ENCODE results near the gene RFX1.

RFX1 gene

GRCh38 chr19:13960863-13961784, 45.0 kb downstream of the RFX1 start:
- DNase-seq (ENCODE audit: low read depth): no peak

DNA sequence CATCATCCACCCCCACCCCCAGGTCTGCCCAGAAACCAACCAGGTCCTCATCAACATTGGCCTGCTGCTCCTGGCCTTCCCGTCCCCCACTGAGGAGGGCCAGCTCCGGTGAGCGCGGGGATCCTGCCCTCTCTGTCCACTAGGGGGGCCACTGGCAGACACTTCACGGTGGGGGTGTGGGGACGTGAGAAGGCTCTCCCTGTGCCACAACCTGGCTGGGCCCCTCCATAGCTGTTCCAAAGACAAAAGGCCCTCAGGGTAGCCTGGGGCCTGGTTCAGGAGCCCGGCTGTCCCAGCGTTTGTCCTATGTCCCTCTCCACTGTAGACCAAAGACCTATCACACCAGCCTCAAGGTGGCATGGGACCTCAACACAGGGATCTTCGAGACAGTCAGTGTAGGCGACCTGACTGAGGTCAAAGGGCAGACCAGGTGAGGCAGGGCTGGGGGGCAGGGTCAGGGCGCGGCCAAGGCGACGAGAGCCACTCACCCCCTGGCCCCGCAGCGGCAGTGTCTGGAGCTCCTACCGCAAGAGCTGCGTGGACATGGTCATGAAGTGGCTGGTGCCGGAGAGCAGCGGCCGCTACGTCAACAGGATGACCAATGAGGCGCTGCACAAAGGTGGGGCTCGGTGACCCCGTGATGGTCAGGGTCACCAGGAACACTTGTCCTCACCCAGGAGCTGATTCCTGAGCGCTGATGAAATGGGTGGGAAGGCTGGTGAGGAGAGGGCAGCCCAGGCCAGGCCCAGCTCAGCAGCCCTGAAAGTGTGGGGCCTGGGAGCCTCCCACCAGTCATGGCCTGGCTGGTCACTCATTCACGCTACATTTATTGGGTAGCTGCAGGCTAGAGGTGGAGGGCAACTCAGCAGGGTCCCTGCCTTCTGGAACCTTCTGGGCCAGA, 45.9 kb downstream of the RFX1 start:
- DNase-seq (ENCODE audit: low read depth): no peak

DNA sequence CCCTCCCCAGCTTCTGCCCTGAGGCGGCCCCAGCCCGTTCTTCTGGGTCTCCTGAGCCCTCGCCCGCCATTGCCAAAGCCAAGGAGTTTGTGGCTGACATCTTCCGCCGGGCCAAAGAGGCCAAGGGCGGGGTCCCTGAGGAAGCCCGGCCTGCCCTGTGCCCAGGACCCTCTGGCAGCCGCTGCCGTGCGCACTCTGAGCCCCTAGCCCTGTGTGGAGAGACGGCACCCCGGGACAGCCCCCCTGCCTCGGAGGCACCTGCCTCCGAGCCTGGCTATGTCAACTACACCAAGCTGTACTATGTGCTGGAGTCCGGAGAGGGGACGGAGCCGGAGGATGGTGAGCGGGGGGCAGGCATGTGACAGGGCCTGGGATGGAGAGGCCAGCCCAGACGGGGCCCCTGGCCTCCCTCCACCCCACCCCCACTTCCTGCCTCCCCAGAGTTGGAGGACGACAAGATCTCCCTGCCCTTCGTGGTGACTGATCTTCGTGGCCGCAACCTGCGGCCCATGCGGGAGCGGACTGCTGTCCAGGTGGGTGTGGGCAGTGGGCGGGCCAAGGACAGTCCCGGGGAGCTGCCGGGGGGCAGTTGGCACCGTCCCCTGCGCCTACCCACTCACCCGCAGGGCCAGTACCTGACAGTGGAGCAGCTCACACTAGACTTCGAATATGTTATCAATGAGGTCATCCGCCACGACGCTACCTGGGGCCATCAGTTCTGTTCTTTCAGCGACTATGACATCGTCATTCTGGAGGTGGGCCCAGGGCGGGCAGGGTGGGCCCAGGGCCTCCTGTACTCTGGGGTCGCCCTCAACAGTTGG, 46.8 kb downstream of the RFX1 start:
- DNase-seq (ENCODE audit: low read depth): no peak

DNA sequence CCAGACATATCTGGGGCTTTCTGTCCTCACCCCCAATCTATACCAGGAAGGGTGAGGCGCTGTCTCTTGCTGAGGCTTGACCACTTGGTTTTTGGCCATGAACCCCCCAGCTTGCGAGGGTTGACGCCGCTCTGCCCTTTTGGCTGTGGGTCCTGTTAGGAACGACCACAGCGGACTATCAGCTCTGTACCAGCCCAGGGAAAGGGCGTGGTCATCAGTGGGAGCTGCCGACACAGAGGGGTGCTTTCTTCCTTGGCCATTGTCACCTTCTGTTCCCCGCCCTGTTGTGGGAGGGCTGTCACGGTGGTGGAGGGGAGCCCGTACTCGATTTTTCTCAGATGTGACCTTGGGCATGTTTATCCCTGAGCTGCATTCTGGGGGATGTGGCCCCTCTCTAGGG, 48.1 kb downstream of the RFX1 start:
- DNase-seq (ENCODE audit: low read depth): no peak

DNA sequence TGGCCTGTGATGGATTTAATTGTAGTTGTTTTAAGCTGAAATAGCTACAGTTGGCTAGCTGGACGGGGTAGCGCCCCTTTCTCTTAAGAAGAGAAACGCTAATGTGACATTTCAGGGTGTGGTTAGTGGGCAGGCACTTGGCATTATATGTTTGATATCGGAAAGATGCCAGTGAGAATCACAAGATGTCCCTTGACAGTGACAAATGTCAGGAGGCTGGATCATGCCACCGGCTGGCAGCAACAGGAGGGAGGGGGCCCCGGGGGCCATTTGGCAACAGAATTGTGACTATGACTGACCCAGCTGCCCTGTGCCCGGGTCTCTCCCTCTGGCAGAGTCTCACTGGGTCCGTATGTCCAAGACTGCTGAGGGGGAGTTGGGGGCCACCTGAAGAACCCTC, 49.1 kb downstream of the RFX1 start:
- DNase-seq (ENCODE audit: low read depth): no peak

GRCh38 chr19:13956365-13956744, 49.8 kb downstream of the RFX1 start:
- DNase-seq (ENCODE audit: low read depth): no peak

DNA sequence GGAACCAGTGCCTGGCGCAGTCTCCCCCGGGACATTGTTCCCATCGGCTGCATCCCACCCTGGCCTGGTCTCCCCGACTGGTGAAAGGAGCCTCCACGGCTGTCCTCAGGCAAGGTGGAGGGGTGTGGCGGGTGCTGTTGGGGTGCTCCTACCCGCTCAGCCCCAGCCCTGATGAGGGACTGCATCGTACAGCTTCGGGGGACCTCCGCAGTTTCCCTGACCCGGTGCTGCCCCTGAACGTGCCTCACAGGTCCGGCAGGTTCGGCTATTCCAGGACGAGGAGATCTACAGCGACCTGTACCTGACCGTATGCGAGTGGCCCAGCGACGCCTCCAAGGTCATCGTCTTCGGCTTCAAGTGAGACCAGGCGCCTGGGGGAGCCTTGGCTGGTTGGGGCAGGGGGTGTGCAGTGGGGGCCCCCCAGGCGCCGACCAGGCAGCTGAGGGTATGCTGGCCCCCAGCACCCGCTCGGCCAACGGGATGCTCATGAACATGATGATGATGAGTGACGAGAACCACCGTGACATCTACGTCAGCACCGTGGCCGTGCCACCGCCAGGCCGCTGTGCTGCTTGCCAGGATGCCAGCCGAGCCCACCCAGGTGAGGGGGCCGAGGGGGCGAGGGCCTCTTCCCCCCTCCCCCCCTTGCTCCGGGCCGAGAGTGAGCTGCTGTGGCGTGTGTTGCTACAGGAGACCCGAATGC, 50.3 kb downstream of the RFX1 start:
- DNase-seq (ENCODE audit: low read depth): no peak

DNA sequence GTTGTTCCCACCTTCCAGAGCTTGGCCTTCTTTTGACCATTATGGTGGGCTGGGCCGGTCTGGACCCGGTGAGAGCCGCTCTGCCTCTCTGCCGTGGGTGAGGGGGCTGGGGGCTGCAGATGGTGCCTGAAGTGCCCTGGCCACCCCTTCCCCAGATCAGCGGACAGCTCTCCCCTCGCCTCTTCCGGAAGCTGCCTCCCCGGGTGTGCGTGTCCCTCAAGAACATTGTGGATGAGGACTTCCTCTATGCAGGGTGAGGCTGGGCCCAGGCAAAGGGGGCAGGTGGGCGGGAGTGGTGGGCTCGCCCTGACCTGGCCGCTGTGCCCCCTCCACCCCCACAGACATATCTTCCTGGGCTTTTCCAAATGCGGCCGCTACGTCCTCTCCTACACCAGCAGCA, 51.9 kb downstream of the RFX1 start:
- no peak for DNase-seq (ENCODE audit: low read depth)

- DNase-seq (ENCODE audit: low read depth): peak; percentile 58
Observed at GRCh38 chr19:13952931-13953531, 53.1 kb downstream of the RFX1 start.

DNA sequence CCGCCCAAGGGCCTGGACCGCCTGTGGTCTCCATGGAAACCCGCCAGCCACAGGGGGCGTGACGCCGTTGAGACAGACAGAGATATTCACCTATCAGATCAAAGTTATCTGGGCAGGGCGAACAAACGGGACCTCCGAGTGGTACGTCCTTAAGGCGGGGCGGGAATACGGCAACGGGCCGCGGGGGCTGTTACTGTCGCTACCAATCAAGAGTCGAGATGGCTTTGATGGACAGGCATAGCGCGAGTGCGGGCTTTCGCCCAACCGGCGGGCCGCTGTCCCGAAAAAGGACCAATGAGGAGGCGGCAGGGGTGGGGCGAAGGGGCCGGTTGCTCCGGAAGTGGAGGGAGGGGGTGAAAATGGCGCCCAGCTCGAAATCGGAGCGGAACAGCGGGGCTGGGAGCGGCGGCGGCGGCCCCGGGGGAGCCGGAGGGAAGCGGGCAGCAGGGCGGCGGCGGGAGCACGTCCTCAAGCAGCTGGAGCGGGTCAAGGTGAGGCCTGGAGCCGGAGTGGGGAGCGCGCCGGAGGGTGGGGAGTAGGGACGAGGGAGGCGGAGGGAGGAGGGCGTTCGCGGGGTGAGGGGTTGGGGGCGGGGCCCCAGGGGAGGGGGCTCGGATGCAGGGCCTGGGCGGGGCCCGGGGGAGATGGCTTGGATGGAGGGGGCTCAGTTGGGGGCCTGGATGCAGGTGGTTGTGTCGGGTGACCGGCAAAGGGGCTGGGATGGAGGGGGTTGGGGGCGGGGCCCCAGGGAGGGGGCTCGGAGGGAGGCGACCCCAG, 53.8 kb downstream of the RFX1 start, which contains the start of gene DCAF15:
Gene DCAF15 (plus strand): TSS at position 356 of the 777 bp plus-strand sequence. CDS start 4 bp downstream, at position 360.
- DNase-seq (ENCODE audit: low read depth): peak; percentile 99

- DNase-seq (ENCODE audit: low read depth): no peak
Observed at GRCh38 chr19:13951799-13952153, 54.3 kb downstream of the RFX1 start.

DNA sequence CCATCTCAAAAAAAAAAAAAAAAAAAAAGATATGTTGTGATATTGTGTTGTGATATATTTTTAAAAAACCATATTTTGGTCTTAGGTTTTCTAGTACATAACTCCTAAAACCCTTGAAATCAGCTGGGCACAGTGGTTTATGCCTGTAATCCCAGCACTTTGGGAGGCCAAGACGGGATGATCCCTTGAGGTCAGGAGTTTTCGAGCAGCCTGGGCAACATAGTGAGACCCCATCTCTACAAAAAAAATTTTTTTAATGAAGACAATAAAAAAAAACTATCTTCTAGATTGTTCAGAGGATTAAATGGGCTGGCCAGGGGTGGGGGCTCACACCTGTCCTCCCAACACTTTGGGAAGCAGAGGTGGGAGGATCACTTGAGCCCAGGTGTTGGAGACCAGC, 55.1 kb downstream of the RFX1 start:
- DNase-seq (ENCODE audit: low read depth): no peak

DNA sequence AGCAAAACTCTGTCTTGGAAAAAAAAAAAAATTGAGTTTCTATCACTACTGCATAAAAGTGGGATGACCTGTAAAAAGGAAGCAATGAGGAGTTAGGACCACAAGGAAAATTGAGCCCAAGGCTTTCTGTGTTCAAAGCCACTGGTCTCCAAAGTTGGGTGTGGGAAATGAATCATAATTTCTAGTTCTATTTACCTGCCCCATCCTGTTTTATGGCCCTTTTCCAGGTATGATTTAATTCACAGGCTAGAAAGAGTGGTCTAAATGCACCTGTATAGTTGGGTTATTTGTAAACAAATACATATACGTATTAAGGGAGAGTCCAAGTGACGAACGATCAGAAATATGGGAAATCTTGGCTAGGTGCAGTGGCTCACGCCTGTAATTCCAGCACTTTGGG, 59.7 kb downstream of the RFX1 start:
- DNase-seq (ENCODE audit: low read depth): no peak

- no peak for DNase-seq (ENCODE audit: low read depth)
Observed at GRCh38 chr19:13942023-13942684, 64.0 kb downstream of the RFX1 start.

DNA sequence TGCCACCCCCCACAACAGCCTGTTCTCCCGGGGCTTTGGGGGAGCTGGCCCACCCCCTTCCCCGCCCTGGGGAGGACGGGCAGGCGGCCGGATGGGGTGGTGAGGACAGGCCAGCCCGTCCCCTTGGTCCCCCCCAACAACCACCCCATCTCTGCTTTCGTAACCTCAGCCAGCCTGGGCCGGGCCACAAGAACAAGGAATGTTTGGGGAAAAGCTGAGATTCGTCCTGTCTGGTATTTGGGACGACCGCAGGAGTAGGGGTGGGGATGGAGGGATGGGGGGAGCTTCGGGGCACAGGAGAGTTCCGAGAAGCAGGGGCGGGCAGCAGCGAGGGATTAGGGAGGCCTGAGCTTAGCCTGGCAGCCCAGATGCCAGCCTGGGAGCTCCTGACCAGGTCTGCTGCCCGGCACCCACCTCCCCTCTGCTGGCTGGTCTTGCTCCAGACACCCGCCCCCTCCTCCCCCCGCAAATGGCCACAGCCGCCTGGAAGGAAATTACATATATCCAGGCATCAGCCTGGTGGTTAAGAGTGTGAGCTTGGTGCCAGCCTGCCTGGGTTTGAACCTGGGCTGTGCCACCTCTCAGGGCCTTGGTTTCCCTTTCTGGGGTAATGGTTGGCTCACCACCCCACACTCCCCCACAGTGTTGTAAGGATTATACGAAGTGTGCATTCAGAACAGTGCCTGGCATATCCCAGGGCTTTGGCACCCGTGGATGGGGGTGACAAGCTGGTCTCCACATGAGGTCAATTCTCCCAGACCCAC, 67.6 kb downstream of the RFX1 start, which contains the start of gene PODNL1:
Gene PODNL1 (minus strand): TSS at position 117 of the 764 bp plus-strand sequence. CDS start 236 bp downstream, outside the sequence.
- DNase-seq (ENCODE audit: low read depth): peak; percentile 66

DNA sequence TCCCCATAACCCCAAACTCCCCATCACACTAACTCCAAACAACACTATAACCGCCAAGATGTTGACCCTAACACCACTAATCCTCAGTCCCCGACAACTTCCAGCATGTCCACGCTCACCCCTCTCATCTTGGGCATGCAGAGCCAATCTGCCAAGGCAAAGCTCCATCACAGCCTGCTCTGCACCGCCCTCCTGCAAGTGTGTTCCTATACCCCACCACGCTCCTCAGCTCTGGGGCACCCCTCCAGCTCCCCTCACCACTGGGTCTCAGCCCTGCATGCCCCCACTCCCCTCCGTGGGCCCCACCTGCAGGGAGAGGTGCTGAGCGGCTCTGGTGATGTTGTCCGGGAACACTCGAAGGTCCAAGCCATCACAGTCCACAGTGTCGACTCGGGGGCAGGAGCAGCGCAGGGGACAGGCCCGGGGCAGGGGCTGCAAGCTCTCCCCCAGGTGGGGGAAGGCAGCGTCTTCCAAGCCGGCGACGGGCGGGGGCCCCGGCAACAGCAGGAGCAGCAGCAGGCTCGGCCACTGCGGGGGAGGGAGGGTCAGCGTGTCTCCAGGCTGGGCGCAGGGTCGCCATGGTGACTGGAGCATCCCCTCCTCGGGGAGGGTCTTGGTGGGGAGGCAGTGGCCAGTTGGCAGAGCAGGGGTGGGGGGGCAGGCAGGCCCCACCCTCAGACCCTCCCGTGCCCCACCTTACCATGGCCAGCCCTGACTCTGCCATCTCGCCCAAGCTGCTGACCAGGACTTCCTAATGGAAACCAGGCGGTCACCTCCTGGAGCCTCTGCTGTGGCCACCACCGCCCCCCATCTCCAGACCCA, 68.4 kb downstream of the RFX1 start:
- DNase-seq (ENCODE audit: low read depth): no peak

- no peak for DNase-seq (ENCODE audit: low read depth)
Observed at GRCh38 chr19:13935765-13936510, 70.2 kb downstream of the RFX1 start.
